ENCODE results near the gene ABCG8.

Gene ABCG8

DNA sequence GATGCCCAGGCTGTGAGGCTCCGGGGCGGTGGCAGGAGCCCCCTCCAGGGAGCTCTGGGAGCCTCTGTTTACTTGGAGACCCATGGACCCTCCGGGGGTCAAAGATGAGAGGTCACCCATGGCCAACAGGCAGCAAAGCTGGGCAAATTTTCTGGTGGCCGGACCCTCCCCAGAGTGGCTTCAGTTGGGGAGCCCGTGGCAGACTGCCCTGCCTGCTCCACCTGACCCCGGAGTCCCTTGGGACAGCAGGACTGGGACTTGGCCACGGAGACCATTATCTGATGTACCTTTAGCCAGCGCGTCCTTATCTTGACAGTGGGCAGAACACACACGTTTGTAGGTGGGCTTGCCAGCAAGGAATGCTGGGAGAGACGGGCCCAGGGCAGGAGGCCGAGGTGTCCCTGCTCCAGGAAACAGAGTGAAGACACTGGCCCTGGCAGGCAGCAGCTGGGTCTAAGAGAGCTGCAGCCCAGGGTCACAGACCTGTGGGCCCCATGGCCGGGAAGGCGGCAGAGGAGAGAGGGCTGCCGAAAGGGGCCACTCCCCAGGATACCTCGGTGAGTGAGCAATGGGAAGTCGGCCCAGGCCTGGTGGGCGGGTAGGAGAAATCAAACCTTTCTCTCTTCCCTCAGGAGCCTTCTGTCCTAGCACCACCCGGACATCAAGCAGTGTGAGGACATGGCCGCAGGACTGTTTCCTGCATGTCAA is at the start of gene ABCG8, which contains the start of gene ABCG5:
Gene ABCG8 (plus strand): TSS at position 412 of the 708 bp plus-strand sequence. CDS start 83 bp downstream, at position 495.
Gene ABCG5 (minus strand): TSS at position 280 of the 708 bp plus-strand sequence. CDS start 160 bp downstream, at position 120.
- TF ChIP-seq, protein P1, sequence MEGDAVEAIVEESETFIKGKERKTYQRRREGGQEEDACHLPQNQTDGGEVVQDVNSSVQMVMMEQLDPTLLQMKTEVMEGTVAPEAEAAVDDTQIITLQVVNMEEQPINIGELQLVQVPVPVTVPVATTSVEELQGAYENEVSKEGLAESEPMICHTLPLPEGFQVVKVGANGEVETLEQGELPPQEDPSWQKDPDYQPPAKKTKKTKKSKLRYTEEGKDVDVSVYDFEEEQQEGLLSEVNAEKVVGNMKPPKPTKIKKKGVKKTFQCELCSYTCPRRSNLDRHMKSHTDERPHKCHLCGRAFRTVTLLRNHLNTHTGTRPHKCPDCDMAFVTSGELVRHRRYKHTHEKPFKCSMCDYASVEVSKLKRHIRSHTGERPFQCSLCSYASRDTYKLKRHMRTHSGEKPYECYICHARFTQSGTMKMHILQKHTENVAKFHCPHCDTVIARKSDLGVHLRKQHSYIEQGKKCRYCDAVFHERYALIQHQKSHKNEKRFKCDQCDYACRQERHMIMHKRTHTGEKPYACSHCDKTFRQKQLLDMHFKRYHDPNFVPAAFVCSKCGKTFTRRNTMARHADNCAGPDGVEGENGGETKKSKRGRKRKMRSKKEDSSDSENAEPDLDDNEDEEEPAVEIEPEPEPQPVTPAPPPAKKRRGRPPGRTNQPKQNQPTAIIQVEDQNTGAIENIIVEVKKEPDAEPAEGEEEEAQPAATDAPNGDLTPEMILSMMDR (IDR thresholded peaks at IDR 0.05; ENCODE audit: low read depth, low read length) = no peak

DNA sequence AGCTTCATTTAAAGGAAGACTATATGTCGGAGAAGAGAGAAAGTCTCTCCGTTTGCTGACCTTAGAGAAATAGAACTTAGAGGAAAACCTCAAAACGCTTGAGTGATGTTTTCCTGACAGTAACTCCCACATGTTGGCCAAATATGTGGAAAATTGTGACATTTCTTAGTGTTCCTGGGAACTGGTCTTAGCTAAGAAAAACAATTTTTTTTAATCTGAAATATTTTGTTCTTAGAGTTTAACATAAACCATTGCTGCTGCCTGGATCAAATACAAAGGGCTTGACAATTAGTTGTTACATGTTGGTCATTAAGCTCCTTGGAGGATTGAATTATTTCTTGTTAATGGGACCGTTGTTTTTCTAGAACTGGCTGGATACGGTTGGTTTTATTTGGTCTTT is 48.6 kb upstream of the ABCG8 start:
- TF ChIP-seq, protein P1 (IDR thresholded peaks at IDR 0.05; ENCODE audit: low read depth, low read length) = no peak
- no peak overlapping the region for H3K4me3 ChIP-seq (ENCODE audit: low read depth, low read length)

More for the DNA sequence above, at the start of gene ABCG8, which contains the start of gene ABCG5:
- no peak within 1 kb of the TSS for H3K4me3 ChIP-seq (ENCODE audit: low read depth, low read length)

DNA sequence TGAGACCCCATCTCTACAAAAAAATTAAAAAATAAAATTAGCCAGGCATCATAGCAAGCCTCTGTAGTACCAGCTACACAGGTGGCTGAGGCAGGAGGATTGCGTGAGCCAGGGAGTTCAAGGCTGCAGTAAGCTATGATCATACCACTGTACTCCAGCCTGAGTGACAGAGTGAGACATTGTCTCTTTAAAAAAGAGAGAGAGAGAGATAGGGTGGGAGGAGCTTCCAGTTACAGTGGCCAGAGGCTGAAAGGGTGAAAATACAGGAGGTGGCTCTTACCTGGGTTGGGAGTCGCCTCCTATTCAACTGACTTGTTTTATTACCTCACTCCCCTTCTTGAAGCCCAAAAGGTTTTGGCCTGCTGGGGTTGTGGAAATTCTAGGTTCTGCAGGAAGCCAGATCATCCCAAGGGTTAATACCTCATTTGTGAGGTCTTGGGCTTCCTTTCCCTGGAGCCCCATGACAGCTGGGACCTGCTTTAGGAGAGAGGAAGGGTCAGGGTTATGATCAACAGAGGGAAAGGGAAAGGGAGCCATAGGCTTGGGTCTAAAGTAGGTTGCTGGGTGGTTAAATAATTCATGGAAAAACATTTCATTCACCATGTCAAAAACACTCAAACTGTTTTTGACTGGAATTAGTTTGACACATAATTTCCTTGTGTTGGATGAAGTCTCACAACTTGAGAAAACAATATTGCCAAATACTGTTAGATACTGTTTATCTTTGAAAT is 47.6 kb upstream of the ABCG8 start:
- H3K4me3 ChIP-seq (ENCODE audit: low read depth, low read length) = no peak overlapping the region
- TF ChIP-seq, protein P1 (IDR thresholded peaks at IDR 0.05; ENCODE audit: low read depth, low read length) = no peak

DNA sequence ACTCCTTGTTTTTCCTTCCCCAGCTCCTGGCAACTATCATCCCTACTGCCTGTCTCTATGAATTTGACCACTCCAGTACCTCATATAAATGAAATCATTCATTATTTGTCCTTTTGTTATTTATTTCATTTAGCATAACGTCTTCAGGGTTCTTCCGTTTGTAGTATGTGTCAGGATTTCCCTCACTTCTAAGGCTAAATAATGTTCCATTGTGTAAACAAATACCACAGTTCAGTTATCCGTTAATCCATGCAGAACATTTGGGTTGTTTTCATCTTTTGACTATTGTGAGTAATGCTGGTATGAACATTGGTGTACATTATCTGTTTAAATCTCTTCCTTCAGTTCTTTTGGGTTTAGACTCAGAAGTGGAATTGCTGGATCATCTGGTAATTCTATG is 46.1 kb upstream of the ABCG8 start:
- no peak overlapping the region for H3K4me3 ChIP-seq (ENCODE audit: low read depth, low read length)
- TF ChIP-seq, protein P1 (IDR thresholded peaks at IDR 0.05; ENCODE audit: low read depth, low read length) = no peak

DNA sequence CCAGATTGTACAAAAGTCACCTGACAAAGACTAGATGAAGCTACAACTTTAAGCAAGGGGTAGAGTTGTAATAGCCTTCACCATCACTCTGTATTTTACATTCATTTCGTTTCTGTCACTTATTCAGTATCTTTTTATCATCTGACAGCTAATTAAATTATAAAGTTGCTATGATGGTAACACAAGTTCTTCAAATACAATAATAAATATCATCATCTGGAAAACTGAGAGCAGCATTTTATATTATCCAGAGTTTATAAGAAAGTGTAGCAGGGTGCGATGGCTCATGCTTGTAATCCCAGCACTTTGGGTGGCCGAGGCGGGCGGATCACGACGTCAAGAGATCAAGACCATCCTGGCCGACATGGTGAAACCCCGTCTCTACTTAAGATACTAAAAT is 43.8 kb upstream of the ABCG8 start:
- TF ChIP-seq, protein P1 (IDR thresholded peaks at IDR 0.05; ENCODE audit: low read depth, low read length) = no peak
- no peak overlapping the region for H3K4me3 ChIP-seq (ENCODE audit: low read depth, low read length)

DNA sequence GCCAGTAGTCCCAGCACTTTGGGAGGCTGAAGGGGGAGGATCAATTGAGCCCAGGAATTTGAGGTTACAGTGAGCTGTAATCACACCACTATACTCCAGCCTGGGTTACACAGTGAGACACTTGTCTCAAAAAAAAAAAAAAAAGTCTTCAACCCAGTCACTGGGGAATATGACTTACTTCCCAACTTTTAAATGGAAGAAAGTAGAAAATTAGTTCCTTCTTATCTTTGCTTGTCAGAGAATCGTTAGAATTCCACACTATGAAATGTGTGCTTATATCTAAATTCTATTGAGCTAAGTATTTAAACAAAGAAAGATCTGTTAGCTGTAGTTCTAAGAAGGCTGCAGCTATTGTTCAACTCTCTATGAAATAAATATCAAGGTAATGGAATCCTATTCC is 42.6 kb upstream of the ABCG8 start:
- no peak overlapping the region for H3K4me3 ChIP-seq (ENCODE audit: low read depth, low read length)
- TF ChIP-seq, protein P1 (IDR thresholded peaks at IDR 0.05; ENCODE audit: low read depth, low read length) = no peak

DNA sequence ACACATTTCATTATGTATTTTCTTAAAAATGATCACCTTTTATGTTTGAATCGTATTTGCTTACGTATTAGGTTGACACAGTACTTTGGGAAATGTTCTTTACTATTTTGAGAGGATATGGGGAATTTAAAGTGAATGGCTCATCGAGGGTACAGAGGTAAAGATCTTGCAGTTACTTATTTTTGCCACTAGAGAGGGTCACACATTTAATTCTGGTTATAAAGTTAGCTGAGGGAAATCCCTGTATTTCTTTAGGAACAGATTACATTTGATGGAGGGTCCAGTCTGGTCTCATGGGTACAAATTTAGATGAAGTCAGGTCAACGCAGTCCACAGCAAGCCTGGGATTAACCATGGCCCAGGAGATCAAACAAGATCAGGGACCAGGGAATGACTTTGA is 40.5 kb upstream of the ABCG8 start:
- TF ChIP-seq, protein P1 (IDR thresholded peaks at IDR 0.05; ENCODE audit: low read depth, low read length) = no peak
- no peak overlapping the region for H3K4me3 ChIP-seq (ENCODE audit: low read depth, low read length)
